Uterus (tissue), 2 donors: Measurements from ENCODE around the gene MMD.

ENCODE experiments used
- CTCF ChIP-seq, 4 experiments: fragments of 200-600 bp in 2 of 4; fragments of 450-650 bp in 2 of 4; sonication (generic) in 2 of 4; IDR thresholded peaks; one replicate each; pipeline ENCODE4 v1.5.1; 2016 to 2019; ENCODE audit warnings: antibody characterized with exemption in 4 of 4, mild to moderate bottlenecking in 2 of 4, moderate library complexity in 1 of 4
- POLR2A ChIP-seq, 2 donors: fragments of 450-650 bp; IDR thresholded peaks; one replicate each; pipeline ENCODE4 v1.6.1; 2016; ENCODE audit warnings: antibody characterized with exemption in 2 of 2, mild to moderate bottlenecking in 1 of 2, moderate library complexity in 1 of 2

- TF ChIP-seq POLR2A (IDR thresholded peaks at IDR 0.05) (no peak), CTCF (IDR thresholded peaks at IDR 0.05) (no peak)
Measured at GRCh38 chr17:55354941-55355340, 66.7 kb downstream of the MMD start.
